GM23248 (cell line): ENCODE data around the gene FTO. TPM values are rescaled to one million over a fixed set of nuclear protein-coding genes. Genes with fewer than 3 reads are reported as not detected.

Experiments used
- DNase-seq: peaks from one replicate; pipeline ENCODE4 v3.0.0-alpha.2; 2015
- H2AFZ ChIP-seq: fragments of 200-600 bp; sonication (generic); 2 replicates; pipeline ENCODE4 v1.6.1; 2016; ENCODE audit warnings: antibody characterized with exemption
- H3F3A ChIP-seq: fragments of 200-600 bp; sonication (generic); 2 replicates; pipeline ENCODE4 v1.6.1; 2016; ENCODE audit warnings: mild to moderate bottlenecking, antibody characterized with exemption, mixed run types; ENCODE audit not compliant: insufficient read depth
- H3K27ac ChIP-seq: fragments of 200-600 bp; sonication (generic); 2 replicates; pipeline ENCODE4 v1.5.1; 2016; ENCODE audit warnings: mild to moderate bottlenecking
- H3K27me3 ChIP-seq: fragments of 200-600 bp; sonication (generic); replicated peaks from 2 replicates; pipeline ENCODE4 v1.6.1; 2016; ENCODE audit warnings: mild to moderate bottlenecking; ENCODE audit not compliant: insufficient read depth
- H3K36me3 ChIP-seq: fragments of 200-600 bp; sonication (generic); 2 replicates; pipeline ENCODE4 v1.6.1; 2016; ENCODE audit warnings: low read depth, mild to moderate bottlenecking
- H3K4me1 ChIP-seq: fragments of 200-600 bp; sonication (generic); 2 replicates; pipeline ENCODE4 v1.6.1; 2016; ENCODE audit warnings: mild to moderate bottlenecking; ENCODE audit not compliant: insufficient read depth
- H3K4me2 ChIP-seq: fragments of 200-600 bp; sonication (generic); one replicate; pipeline ENCODE4 v1.6.1; 2016; ENCODE audit warnings: mild to moderate bottlenecking; ENCODE audit not compliant: unreplicated experiment
- H3K4me3 ChIP-seq: fragments of 200-600 bp; sonication (generic); 2 replicates; pipeline ENCODE4 v1.5.1; 2016; ENCODE audit warnings: mild to moderate bottlenecking
- H3K79me2 ChIP-seq: fragments of 200-600 bp; sonication (generic); 2 replicates; pipeline ENCODE4 v1.6.1; 2016; ENCODE audit warnings: mild to moderate bottlenecking; ENCODE audit not compliant: insufficient read depth
- H3K9ac ChIP-seq: fragments of 200-600 bp; sonication (generic); 2 replicates; pipeline ENCODE4 v1.6.1; 2016; ENCODE audit warnings: mild to moderate bottlenecking
- H3K9me2 ChIP-seq: fragments of 200-600 bp; sonication (generic); 2 replicates; pipeline ENCODE4 v1.6.1; 2016; ENCODE audit warnings: mixed run types, mild to moderate bottlenecking, moderate library complexity; ENCODE audit not compliant: insufficient read depth
- H3K9me3 ChIP-seq: fragments of 200-600 bp; sonication (generic); one replicate; pipeline ENCODE4 v1.6.1; 2017; ENCODE audit warnings: low read depth
- H4K20me1 ChIP-seq: fragments of 200-600 bp; sonication (generic); 2 replicates; pipeline ENCODE4 v1.6.0; 2016; ENCODE audit not compliant: insufficient read depth
- EZH2 ChIP-seq: fragments of 200-600 bp; sonication (generic); IDR thresholded peaks from 2 replicates; pipeline ENCODE4 v1.6.1; 2018; ENCODE audit warnings: antibody characterized with exemption, mild to moderate bottlenecking; ENCODE audit not compliant: insufficient read depth, poor library complexity, severe bottlenecking
- EZH2phosphoT487 ChIP-seq: fragments of 200-600 bp; sonication (generic); IDR thresholded peaks from 2 replicates; pipeline ENCODE4 v1.6.1; 2018; ENCODE audit warnings: antibody characterized with exemption, moderate library complexity, mild to moderate bottlenecking, low read depth; ENCODE audit not compliant: insufficient read depth
- WGBS, 2 experiments: methylation state at CpG; one replicate each; pipeline ENCODE4 v1.1.6; 2015 to 2017; ENCODE audit warnings: low lambda C conversion rate in 2 of 2, low coverage in 1 of 2; ENCODE audit errors: missing lambda C conversion rate in 2 of 2; 5-methylcytosine and 5-hydroxymethylcytosine counted together
- in situ Hi-C: fragments of 300-500 bp; cut with MboI; formaldehyde crosslinking; loops from 2 replicates; pipeline ENCODE4 v1.15.0; 2020
- polyA plus RNA-seq: library from polyadenylated mRNA; unstranded; fragments of >200 nt; fragmentation: Nextera tagmentation; extraction: Ambion mirVana; gene quantifications from 2 replicates; pipeline ENCODE4 v1.2.1, GENCODE V29; 2016
- total RNA-seq: library from RNA; depleted of rRNA; stranded (reverse); fragments of >200 nt; shearing (Covaris generic); gene quantifications from 2 replicates; pipeline ENCODE4 v1.2.3, GENCODE V29; 2014

The FTO gene
- total and polyA plus RNA-seq, 2 experiments from 2014 or later: 85.3 to 99.2 TPM

GRCh38 chr16:54061454-54061853, 357.5 kb downstream of the FTO start:
- H3K9ac ChIP-seq: no peak overlapping the region
- H3K36me3 ChIP-seq: no peaks in the 10 kb centered on the region
- H3K9me2 ChIP-seq: no peaks in the 10 kb centered on the region
- no peak for DNase-seq
- no peak overlapping the region for H3K27ac ChIP-seq
- H3K4me1 ChIP-seq: no peaks in the 10 kb centered on the region
- H3K4me2 ChIP-seq: no peak overlapping the region
- no peak overlapping the region for H2AFZ ChIP-seq
- H3K79me2 ChIP-seq: no peaks in the 10 kb centered on the region
- H3K9me3 ChIP-seq: no peaks in the 10 kb centered on the region
- no peak overlapping the region for H3K4me3 ChIP-seq
- TF ChIP-seq EZH2phosphoT487 (no peak), EZH2 (no peak)
- H4K20me1 ChIP-seq: no peaks in the 10 kb centered on the region
- WGBS, 2 experiments: 95% methylated on average over 6 of the region's 6 CpGs
- in situ Hi-C loops: no loop called here
- no peaks in the 10 kb centered on the region for H3K27me3 ChIP-seq
- H3F3A ChIP-seq: no peaks in the 10 kb centered on the region

- Histone ChIP-seq H3K27me3 (no peaks in the 10 kb centered on the region), H3K27ac (no peak overlapping the region), H3F3A (no peaks in the 10 kb centered on the region), H4K20me1 (no peaks in the 10 kb centered on the region), H3K4me2 (no peak overlapping the region), H3K79me2 (no peaks in the 10 kb centered on the region), H3K4me1 (no peaks in the 10 kb centered on the region), H3K4me3 (no peak overlapping the region), H3K9me3 (no peaks in the 10 kb centered on the region), H3K36me3 (no peaks in the 10 kb centered on the region), H3K9ac (no peak overlapping the region), H2AFZ (no peak overlapping the region), H3K9me2 (no peaks in the 10 kb centered on the region)
- in situ Hi-C loops: no loop called here
- 89 to 92% methylated on average over 13 of the region's 13 CpGs for WGBS, 2 experiments
- no peak for DNase-seq
- TF ChIP-seq EZH2 (no peak), EZH2phosphoT487 (no peak)
Observed at GRCh38 chr16:54062361-54063278, 358.7 kb downstream of the FTO start.

DNA sequence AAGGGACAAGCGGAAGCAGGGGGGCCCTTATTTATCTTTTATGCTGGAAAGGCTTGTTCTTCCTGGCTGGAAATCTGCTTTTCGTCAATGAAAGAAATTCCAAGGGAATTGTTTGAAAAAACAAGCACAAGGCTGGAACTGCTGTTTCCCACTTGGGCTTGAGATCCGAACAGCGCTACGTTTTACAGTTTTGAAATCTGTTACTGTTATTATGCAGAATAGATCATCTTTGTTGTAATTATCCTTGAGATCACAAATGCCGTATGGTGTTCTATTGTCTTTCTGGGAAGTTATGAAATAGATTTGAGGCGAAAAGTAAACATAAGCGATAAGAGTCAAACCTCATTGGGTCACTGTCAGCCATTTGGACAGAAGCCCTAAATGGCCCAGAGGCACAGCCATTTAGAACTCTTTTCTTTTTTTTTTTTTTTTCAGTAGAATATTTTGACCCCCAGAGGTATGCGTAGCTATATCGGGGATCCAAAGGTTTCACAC, 359.4 kb downstream of the FTO start:
- Histone ChIP-seq H3K27me3 (no peaks in the 10 kb centered on the region), H3K79me2 (no peaks in the 10 kb centered on the region), H3K4me1 (no peaks in the 10 kb centered on the region), H3F3A (no peaks in the 10 kb centered on the region), H3K27ac (no peak overlapping the region), H3K4me2 (no peak overlapping the region), H3K9ac (no peak overlapping the region), H3K9me3 (no peaks in the 10 kb centered on the region), H3K4me3 (no peak overlapping the region), H3K9me2 (no peaks in the 10 kb centered on the region), H2AFZ (no peak overlapping the region), H4K20me1 (no peaks in the 10 kb centered on the region), H3K36me3 (no peaks in the 10 kb centered on the region)
- no peak for DNase-seq
- in situ Hi-C loops: no loop called here
- TF ChIP-seq EZH2phosphoT487 (no peak), EZH2 (no peak)
- WGBS, 2 experiments: 96 to 98% methylated on average over 10 of the region's 10 CpGs

DNA sequence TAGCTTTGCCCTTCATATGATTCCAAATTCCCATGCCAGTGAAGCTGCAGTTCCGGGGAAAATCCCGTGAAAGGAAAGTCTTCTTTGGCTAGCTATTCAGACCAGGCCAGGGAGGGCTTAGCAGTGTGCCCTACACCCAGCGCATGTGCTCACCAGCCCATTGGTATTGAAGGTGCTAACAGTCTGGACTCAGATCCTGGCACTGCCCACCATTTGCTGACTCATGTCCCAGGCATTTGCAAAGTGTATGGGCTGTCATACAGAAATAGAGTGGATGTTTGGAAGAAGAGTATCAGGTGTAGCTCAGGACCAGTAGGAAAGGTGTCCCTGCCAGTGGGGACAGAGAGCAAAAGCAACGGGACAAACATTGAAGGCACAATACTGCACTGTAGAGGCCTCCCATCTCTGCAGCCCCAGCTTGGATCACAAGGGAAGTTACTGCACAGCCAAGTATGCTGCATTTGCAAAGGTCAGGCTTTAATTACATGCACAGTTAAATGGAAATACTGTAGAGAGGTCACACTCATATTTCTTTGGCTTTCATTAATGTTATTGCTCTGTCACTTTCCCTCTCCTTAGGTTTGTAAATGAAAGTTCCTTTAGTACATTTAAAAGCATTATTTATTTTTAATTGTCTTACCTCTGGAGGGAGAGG, 362.6 kb downstream of the FTO start:
- H3K4me1 ChIP-seq: no peaks in the 10 kb centered on the region
- H3K4me2 ChIP-seq: no peak overlapping the region
- TF ChIP-seq EZH2phosphoT487 (no peak), EZH2 (no peak)
- H3K27ac ChIP-seq: no peak overlapping the region
- H3F3A ChIP-seq: no peaks in the 10 kb centered on the region
- no peaks in the 10 kb centered on the region for H3K9me3 ChIP-seq
- H3K9me2 ChIP-seq: no peaks in the 10 kb centered on the region
- no peaks in the 10 kb centered on the region for H4K20me1 ChIP-seq
- peak; percentile 12 for DNase-seq
- H3K27me3 ChIP-seq: no peaks in the 10 kb centered on the region
- no peak overlapping the region for H2AFZ ChIP-seq
- in situ Hi-C loops: no loop called here
- H3K9ac ChIP-seq: no peak overlapping the region
- no peaks in the 10 kb centered on the region for H3K79me2 ChIP-seq
- no peak overlapping the region for H3K4me3 ChIP-seq
- WGBS, 2 experiments: 83% methylated on average over 4 of the region's 4 CpGs
- H3K36me3 ChIP-seq: no peaks in the 10 kb centered on the region
